CD4-positive, alpha-beta T cell (primary cell): ENCODE measurements around the gene KRIT1. TPM values are rescaled to one million over a fixed set of nuclear protein-coding genes. Genes with fewer than 3 reads are reported as not detected.
"Not testable (repeated sequence)": the region's sequence is repeated elsewhere in the genome, so short reads cannot be mapped to it uniquely, and the experiment has no call there.

Source experiments
- ATAC-seq: fragments of 200-7000 bp; cut with Tn5 transposase; one replicate; pipeline ENCODE4 v1.10.0; 2022; ENCODE audit warnings: mild to moderate bottlenecking; ENCODE audit not compliant: poor library complexity
- CTCF ChIA-PET: fragments of 350-600 bp; sonication (Branson Sonifier 250); formaldehyde crosslinking; loops from one replicate; lab custom pipeline; 2021; ENCODE audit warnings: antibody characterized with exemption, inconsistent platforms; lab: Charles Lee
- POLR2A ChIA-PET: fragments of 350-600 bp; sonication (Branson Sonifier 250); formaldehyde crosslinking; loops from one replicate; lab custom pipeline; 2021; ENCODE audit warnings: antibody characterized with exemption, inconsistent platforms; lab: Charles Lee
- DNase-seq, 14 experiments: peaks; one replicate each; pipeline ENCODE4 v3.0.0-alpha.2; 2013 to 2020; ENCODE audit warnings: mixed read lengths in 2 of 14
- H3K27ac ChIP-seq, 2 donors: one replicate each; pipeline versions ENCODE4 v1.5.1 to v1.7.0; 2013; ENCODE audit warnings: low read length in 2 of 2, low read depth in 1 of 2, mild to moderate bottlenecking in 1 of 2
- H3K27me3 ChIP-seq, 2 experiments: 1 replicate in 1 of 2; 2 replicates in 1 of 2; pipeline versions ENCODE4 v1.6.1 to v1.7.0; 2013; ENCODE audit warnings: low read length in 2 of 2, control low read depth in 1 of 2, mild to moderate bottlenecking in 1 of 2, moderate library complexity in 1 of 2; ENCODE audit not compliant: insufficient read depth in 2 of 2, control insufficient read depth in 1 of 2
- H3K36me3 ChIP-seq: one replicate; pipeline ENCODE4 v1.6.1; 2013; ENCODE audit warnings: low read length, control low read depth; ENCODE audit not compliant: insufficient read depth
- H3K4me1 ChIP-seq: one replicate; pipeline ENCODE4 v1.6.1; 2013; ENCODE audit warnings: low read length, control low read depth; ENCODE audit not compliant: insufficient read depth
- H3K4me3 ChIP-seq: one replicate; pipeline ENCODE4 v1.5.1; 2013; ENCODE audit warnings: mild to moderate bottlenecking, low read length, moderate library complexity
- H3K9me3 ChIP-seq, 2 experiments: 1 replicate in 1 of 2; 2 replicates in 1 of 2; pipeline versions ENCODE4 v1.6.1 to v1.7.0; 2013; ENCODE audit warnings: low read length in 2 of 2, mild to moderate bottlenecking in 2 of 2, control low read depth in 1 of 2, moderate library complexity in 1 of 2; ENCODE audit not compliant: control insufficient read depth in 1 of 2, insufficient read depth in 1 of 2
- H3K27ac Mint-ChIP-seq: one replicate; pipeline ENCODE4 v1.8.0; 2020; ENCODE audit warnings: mixed read lengths
- H3K27me3 Mint-ChIP-seq: one replicate; pipeline ENCODE4 v1.8.0; 2021; ENCODE audit warnings: mixed read lengths
- H3K36me3 Mint-ChIP-seq: one replicate; pipeline ENCODE4 v1.8.0; 2021; ENCODE audit warnings: low read depth, mixed read lengths
- H3K4me1 Mint-ChIP-seq: one replicate; pipeline ENCODE4 v1.8.0; 2021; ENCODE audit warnings: low read depth, mixed read lengths
- H3K4me3 Mint-ChIP-seq: one replicate; pipeline ENCODE4 v1.8.0; 2020; ENCODE audit warnings: mild to moderate bottlenecking, mixed read lengths
- H3K9me3 Mint-ChIP-seq: one replicate; pipeline ENCODE4 v1.8.0; 2020; ENCODE audit warnings: mixed read lengths
- intact Hi-C, 2 experiments: fragments of 100-400 bp; cut with DNase I in 1 of 2; cut with micrococcal nuclease in 1 of 2; formaldehyde crosslinking; loops; one replicate each; pipeline versions ENCODE4 v1.15.1 to v1.9.0; 2023 to 2025; cut with DNase I, micrococcal nuclease
- total RNA-seq, 174 experiments: library from RNA in 2 of 174; stranded (reverse) in 2 of 174; gene quantifications; one replicate each; pipeline ENCODE4 v1.2.3 and lab custom pipeline; 2021 to 2026
- TF ChIP-seq, protein P1 (sequence below): fragments of 200-600 bp; IDR thresholded peaks from one replicate; pipeline ENCODE4 v1.8.0; 2022; ENCODE audit warnings: antibody characterized with exemption, mild to moderate bottlenecking

The KRIT1 gene
- total RNA-seq, 2 experiments from 2014 or later: 28.6 to 28.7 TPM

GRCh38 chr7:92259062-92259461 is 13.3 kb upstream of the KRIT1 start:
- Histone ChIP-seq H3K4me3 (no peak overlapping the region), H3K36me3 (peaks cover 3% of the 10 kb centered on the region), H3K9me3 (no peaks in the 10 kb centered on the region), H3K27ac (no peak overlapping the region), H3K27me3 (no peaks in the 10 kb centered on the region), H3K4me1 (no peaks in the 10 kb centered on the region)
- Mint-ChIP-seq H3K27me3 (no peaks in the 10 kb centered on the region), H3K27ac (no peak overlapping the region), H3K4me1 (peaks cover 28% of the 10 kb centered on the region), H3K36me3 (peaks cover 38% of the 10 kb centered on the region), H3K4me3 (no peak overlapping the region), H3K9me3 (no peaks in the 10 kb centered on the region)
- DNase-seq: no peak
- ChIA-PET POLR2A (no interaction called here), CTCF (no interaction called here)
- no peak for ATAC-seq
- intact Hi-C loops: no loop called here
- TF ChIP-seq, protein P1, sequence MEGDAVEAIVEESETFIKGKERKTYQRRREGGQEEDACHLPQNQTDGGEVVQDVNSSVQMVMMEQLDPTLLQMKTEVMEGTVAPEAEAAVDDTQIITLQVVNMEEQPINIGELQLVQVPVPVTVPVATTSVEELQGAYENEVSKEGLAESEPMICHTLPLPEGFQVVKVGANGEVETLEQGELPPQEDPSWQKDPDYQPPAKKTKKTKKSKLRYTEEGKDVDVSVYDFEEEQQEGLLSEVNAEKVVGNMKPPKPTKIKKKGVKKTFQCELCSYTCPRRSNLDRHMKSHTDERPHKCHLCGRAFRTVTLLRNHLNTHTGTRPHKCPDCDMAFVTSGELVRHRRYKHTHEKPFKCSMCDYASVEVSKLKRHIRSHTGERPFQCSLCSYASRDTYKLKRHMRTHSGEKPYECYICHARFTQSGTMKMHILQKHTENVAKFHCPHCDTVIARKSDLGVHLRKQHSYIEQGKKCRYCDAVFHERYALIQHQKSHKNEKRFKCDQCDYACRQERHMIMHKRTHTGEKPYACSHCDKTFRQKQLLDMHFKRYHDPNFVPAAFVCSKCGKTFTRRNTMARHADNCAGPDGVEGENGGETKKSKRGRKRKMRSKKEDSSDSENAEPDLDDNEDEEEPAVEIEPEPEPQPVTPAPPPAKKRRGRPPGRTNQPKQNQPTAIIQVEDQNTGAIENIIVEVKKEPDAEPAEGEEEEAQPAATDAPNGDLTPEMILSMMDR: no peak

- Mint-ChIP-seq H3K27me3 (no peaks in the 10 kb centered on the region), H3K4me3 (no peak overlapping the region), H3K4me1 (peaks cover 61% of the 10 kb centered on the region), H3K27ac (no peak overlapping the region), H3K9me3 (no peaks in the 10 kb centered on the region), H3K36me3 (peaks cover 31% of the 10 kb centered on the region)
- TF ChIP-seq, protein P1: no peak
- H3K4me1 ChIP-seq: peaks cover 2% of the 10 kb centered on the region
- H3K9me3 ChIP-seq: no peaks in the 10 kb centered on the region
- H3K27ac ChIP-seq: no peak overlapping the region
- intact Hi-C loops: no loop called here
- H3K27me3 ChIP-seq: no peaks in the 10 kb centered on the region
- H3K36me3 ChIP-seq: peaks cover 2% of the 10 kb centered on the region
- no peak for DNase-seq
- ChIA-PET POLR2A (no interaction called here), CTCF (no interaction called here)
- ATAC-seq: no peak
- no peak overlapping the region for H3K4me3 ChIP-seq
These were observed 9.6 kb upstream of the KRIT1 start for GRCh38 chr7:92255308-92255707.

- peaks cover 56% of the 10 kb centered on the region for H3K4me1 Mint-ChIP-seq
- H3K27me3 ChIP-seq, H3K27ac Mint-ChIP-seq, H3K36me3 ChIP-seq, DNase-seq, H3K4me3 ChIP-seq, POLR2A ChIA-PET, H3K4me3 Mint-ChIP-seq, H3K4me1 ChIP-seq, H3K27me3 Mint-ChIP-seq, intact Hi-C loops, H3K9me3 Mint-ChIP-seq, CTCF ChIA-PET, ATAC-seq, H3K27ac ChIP-seq, H3K9me3 ChIP-seq: not testable (repeated sequence)
- peaks cover 26% of the 10 kb centered on the region for H3K36me3 Mint-ChIP-seq
These were observed 9.1 kb upstream of the KRIT1 start for GRCh38 chr7:92254800-92255199.

DNA sequence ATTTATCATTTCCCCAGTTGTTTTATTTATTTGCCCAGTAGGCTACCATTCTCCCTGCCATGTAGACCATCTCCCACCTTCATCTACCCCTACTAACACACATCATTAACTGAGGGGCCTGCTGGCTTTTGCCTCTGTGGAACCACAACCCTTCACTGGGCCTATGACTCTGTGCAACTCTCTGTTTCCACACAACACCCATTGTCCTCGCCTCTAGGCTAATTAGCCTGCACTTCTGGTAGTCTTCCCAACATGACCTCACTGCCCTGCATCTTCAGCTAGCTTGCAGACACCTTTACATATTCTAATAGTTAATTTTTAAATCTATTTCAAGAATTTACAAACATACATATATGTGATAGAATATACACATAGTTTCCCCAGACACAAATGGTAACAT is 7.5 kb upstream of the KRIT1 start:
- Mint-ChIP-seq H3K27ac (no peak overlapping the region), H3K4me3 (no peak overlapping the region), H3K27me3 (no peaks in the 10 kb centered on the region), H3K9me3 (no peaks in the 10 kb centered on the region), H3K36me3 (peaks cover 20% of the 10 kb centered on the region), H3K4me1 (peaks cover 54% of the 10 kb centered on the region)
- Histone ChIP-seq H3K4me3 (no peak overlapping the region), H3K9me3 (no peaks in the 10 kb centered on the region), H3K27me3 (no peaks in the 10 kb centered on the region), H3K27ac (no peak overlapping the region), H3K36me3 (no peaks in the 10 kb centered on the region), H3K4me1 (peaks cover 2% of the 10 kb centered on the region)
- TF ChIP-seq, protein P1: no peak
- DNase-seq (no peak), ATAC-seq (no peak)
- ChIA-PET POLR2A (no interaction called here), CTCF (no interaction called here)
- intact Hi-C loops: no loop called here
